ENCODE results near the gene JARID2. TPM values are rescaled to one million over a fixed set of nuclear protein-coding genes. Genes with fewer than 3 reads are reported as not detected.

Gene JARID2
- total RNA-seq, 1 donor from 2014 or later = 24.2 TPM

DNA sequence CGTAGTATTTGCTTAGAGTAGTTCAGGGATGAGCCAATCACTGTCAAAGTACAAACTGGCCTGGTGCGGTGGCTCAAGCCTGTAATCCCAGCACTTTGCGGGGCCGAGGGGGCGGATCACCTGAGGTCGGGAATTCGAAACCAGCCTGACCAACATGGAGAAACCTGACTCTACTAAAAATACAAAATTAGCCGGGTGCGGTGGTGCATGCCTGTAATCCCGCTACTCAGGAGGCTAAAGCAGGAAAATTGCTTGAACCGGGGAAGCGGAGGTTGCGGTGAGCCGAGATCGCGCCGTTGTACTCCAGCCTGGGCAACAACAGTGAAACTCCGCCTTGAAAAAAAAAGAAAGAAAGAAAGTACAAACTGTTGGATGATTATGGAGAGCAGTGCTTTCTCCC lies 27.5 kb upstream of the JARID2 start:
- Histone ChIP-seq H4K20me1 (ENCODE audit: insufficient read depth, low read length) (no peaks in the 10 kb centered on the region), H3K27me3 (ENCODE audit: insufficient read depth, low read length) (no peaks in the 10 kb centered on the region), H2AFZ (ENCODE audit: low read depth, low read length) (no peak overlapping the region), H3K4me2 (ENCODE audit: low read length) (no peak overlapping the region), H3K36me3 (ENCODE audit: insufficient read depth, low read length) (no peaks in the 10 kb centered on the region), H3K79me2 (ENCODE audit: insufficient read depth, low read length) (no peaks in the 10 kb centered on the region), H3K27ac (ENCODE audit: low read depth, low read length) (no peak overlapping the region), H3K4me1 (ENCODE audit: insufficient read depth, low read length) (no peaks in the 10 kb centered on the region), H3K9ac (ENCODE audit: low read length) (no peak overlapping the region), H3K4me3 (ENCODE audit: insufficient read depth, low read depth, low read length) (no peak overlapping the region), H3K9me3 (ENCODE audit: insufficient read depth, low read depth, low read length) (no peaks in the 10 kb centered on the region)
- no peak overlapping the region for H3K27ac Mint-ChIP-seq (ENCODE audit: unreplicated experiment)
- FAIRE-seq (no peak), DNase-seq (ENCODE audit: low read depth) (no peak)
- H3K4me1 Mint-ChIP-seq (ENCODE audit: low read depth, unreplicated experiment) = no peaks in the 10 kb centered on the region
- peaks cover 3% of the 10 kb centered on the region for H3K27me3 Mint-ChIP-seq (ENCODE audit: low read depth, unreplicated experiment)
- H3K9me3 Mint-ChIP-seq (ENCODE audit: unreplicated experiment) = no peaks in the 10 kb centered on the region
- no peaks in the 10 kb centered on the region for H3K36me3 Mint-ChIP-seq (ENCODE audit: low read depth, unreplicated experiment)
- TF ChIP-seq EZH2 (IDR thresholded peaks at IDR 0.05; ENCODE audit: insufficient read depth, low read length) = no peak
- TF ChIP-seq, protein P1, sequence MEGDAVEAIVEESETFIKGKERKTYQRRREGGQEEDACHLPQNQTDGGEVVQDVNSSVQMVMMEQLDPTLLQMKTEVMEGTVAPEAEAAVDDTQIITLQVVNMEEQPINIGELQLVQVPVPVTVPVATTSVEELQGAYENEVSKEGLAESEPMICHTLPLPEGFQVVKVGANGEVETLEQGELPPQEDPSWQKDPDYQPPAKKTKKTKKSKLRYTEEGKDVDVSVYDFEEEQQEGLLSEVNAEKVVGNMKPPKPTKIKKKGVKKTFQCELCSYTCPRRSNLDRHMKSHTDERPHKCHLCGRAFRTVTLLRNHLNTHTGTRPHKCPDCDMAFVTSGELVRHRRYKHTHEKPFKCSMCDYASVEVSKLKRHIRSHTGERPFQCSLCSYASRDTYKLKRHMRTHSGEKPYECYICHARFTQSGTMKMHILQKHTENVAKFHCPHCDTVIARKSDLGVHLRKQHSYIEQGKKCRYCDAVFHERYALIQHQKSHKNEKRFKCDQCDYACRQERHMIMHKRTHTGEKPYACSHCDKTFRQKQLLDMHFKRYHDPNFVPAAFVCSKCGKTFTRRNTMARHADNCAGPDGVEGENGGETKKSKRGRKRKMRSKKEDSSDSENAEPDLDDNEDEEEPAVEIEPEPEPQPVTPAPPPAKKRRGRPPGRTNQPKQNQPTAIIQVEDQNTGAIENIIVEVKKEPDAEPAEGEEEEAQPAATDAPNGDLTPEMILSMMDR (IDR thresholded peaks at IDR 0.05; ENCODE audit: insufficient read depth, low read depth, low read length) = no peak
- H3K4me3 Mint-ChIP-seq (ENCODE audit: unreplicated experiment) = no peak overlapping the region

DNA sequence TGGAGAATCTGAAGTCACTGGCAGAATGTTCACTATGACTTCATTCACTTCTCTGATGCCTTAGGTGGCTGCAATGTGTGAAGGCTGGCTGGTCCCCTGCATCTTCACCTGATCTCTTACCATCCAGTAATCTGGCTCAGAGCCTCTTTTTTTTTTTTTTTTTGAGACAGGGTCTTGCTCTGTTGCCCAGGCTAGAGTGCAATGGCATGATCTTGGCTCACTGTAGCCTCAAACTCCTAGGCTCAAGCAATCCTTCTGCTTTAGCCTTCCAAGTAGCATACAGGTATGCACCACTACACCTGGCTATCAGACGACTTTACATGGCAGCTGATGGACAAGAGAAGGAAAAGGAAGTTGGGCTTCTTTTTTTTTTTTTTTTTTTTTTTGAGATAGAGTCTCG lies 25.8 kb upstream of the JARID2 start:
- Mint-ChIP-seq H3K36me3 (ENCODE audit: low read depth, unreplicated experiment) (no peaks in the 10 kb centered on the region), H3K9me3 (ENCODE audit: unreplicated experiment) (no peaks in the 10 kb centered on the region), H3K4me1 (ENCODE audit: low read depth, unreplicated experiment) (no peaks in the 10 kb centered on the region), H3K27ac (ENCODE audit: unreplicated experiment) (no peak overlapping the region), H3K27me3 (ENCODE audit: low read depth, unreplicated experiment) (peaks cover 5% of the 10 kb centered on the region), H3K4me3 (ENCODE audit: unreplicated experiment) (no peak overlapping the region)
- no peak overlapping the region for H3K9ac ChIP-seq (ENCODE audit: low read length)
- no peaks in the 10 kb centered on the region for H3K4me1 ChIP-seq (ENCODE audit: insufficient read depth, low read length)
- no peak overlapping the region for H2AFZ ChIP-seq (ENCODE audit: low read depth, low read length)
- TF ChIP-seq, protein P1 (IDR thresholded peaks at IDR 0.05; ENCODE audit: insufficient read depth, low read depth, low read length) = no peak
- no peak for TF ChIP-seq EZH2 (IDR thresholded peaks at IDR 0.05; ENCODE audit: insufficient read depth, low read length)
- no peak overlapping the region for H3K4me3 ChIP-seq (ENCODE audit: insufficient read depth, low read depth, low read length)
- no peak overlapping the region for H3K27ac ChIP-seq (ENCODE audit: low read depth, low read length)
- H3K79me2 ChIP-seq (ENCODE audit: insufficient read depth, low read length) = no peaks in the 10 kb centered on the region
- H3K4me2 ChIP-seq (ENCODE audit: low read length) = no peak overlapping the region
- no peaks in the 10 kb centered on the region for H4K20me1 ChIP-seq (ENCODE audit: insufficient read depth, low read length)
- DNase-seq (ENCODE audit: low read depth) = no peak
- H3K36me3 ChIP-seq (ENCODE audit: insufficient read depth, low read length) = no peaks in the 10 kb centered on the region
- H3K9me3 ChIP-seq (ENCODE audit: insufficient read depth, low read depth, low read length) = no peaks in the 10 kb centered on the region
- FAIRE-seq = no peak
- no peaks in the 10 kb centered on the region for H3K27me3 ChIP-seq (ENCODE audit: insufficient read depth, low read length)

DNA sequence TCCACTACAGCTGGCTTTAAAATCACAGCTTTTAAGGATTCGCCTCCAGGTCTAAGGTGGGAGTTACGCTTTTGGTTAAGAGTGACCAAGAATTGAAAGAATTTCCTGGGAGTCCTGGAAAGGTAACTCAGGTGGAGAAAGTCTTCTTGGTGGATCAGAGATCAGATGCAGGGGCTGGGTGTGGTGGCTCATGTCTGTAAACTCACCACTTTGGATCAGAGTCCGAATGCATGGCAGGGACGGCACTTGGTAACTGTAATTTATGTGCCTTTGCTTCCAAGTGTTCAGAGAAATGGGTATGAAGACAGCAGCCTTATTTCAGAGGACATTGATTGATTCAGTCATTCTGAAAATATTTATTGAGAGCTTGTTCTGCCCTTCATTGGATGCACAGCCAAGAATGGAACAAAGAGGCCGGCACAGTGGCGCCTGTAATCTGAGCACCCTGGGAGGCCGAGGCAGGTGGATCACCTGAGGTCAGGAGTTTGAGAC lies 18.0 kb upstream of the JARID2 start:
- no peaks in the 10 kb centered on the region for H3K4me1 ChIP-seq (ENCODE audit: insufficient read depth, low read length)
- no peak overlapping the region for H3K4me3 Mint-ChIP-seq (ENCODE audit: unreplicated experiment)
- H3K27ac ChIP-seq (ENCODE audit: low read depth, low read length) = no peak overlapping the region
- no peak overlapping the region for H3K4me3 ChIP-seq (ENCODE audit: insufficient read depth, low read depth, low read length)
- FAIRE-seq (no peak), DNase-seq (ENCODE audit: low read depth) (no peak)
- H3K4me2 ChIP-seq (ENCODE audit: low read length) = no peak overlapping the region
- H3K9me3 Mint-ChIP-seq (ENCODE audit: unreplicated experiment) = peaks cover 4% of the 10 kb centered on the region
- no peak overlapping the region for H2AFZ ChIP-seq (ENCODE audit: low read depth, low read length)
- no peaks in the 10 kb centered on the region for H3K4me1 Mint-ChIP-seq (ENCODE audit: low read depth, unreplicated experiment)
- TF ChIP-seq, protein P1 (IDR thresholded peaks at IDR 0.05; ENCODE audit: insufficient read depth, low read depth, low read length) = no peak
- no peak for TF ChIP-seq EZH2 (IDR thresholded peaks at IDR 0.05; ENCODE audit: insufficient read depth, low read length)
- peaks cover 5% of the 10 kb centered on the region for H3K27me3 Mint-ChIP-seq (ENCODE audit: low read depth, unreplicated experiment)
- no peaks in the 10 kb centered on the region for H3K36me3 ChIP-seq (ENCODE audit: insufficient read depth, low read length)
- H4K20me1 ChIP-seq (ENCODE audit: insufficient read depth, low read length) = no peaks in the 10 kb centered on the region
- no peaks in the 10 kb centered on the region for H3K36me3 Mint-ChIP-seq (ENCODE audit: low read depth, unreplicated experiment)
- no peak overlapping the region for H3K9ac ChIP-seq (ENCODE audit: low read length)
- no peaks in the 10 kb centered on the region for H3K27me3 ChIP-seq (ENCODE audit: insufficient read depth, low read length)
- H3K79me2 ChIP-seq (ENCODE audit: insufficient read depth, low read length) = no peaks in the 10 kb centered on the region
- no peaks in the 10 kb centered on the region for H3K9me3 ChIP-seq (ENCODE audit: insufficient read depth, low read depth, low read length)
- no peak overlapping the region for H3K27ac Mint-ChIP-seq (ENCODE audit: unreplicated experiment)
